C4-2B (cell line): Measurements from ENCODE around the gene NCOA3.

Experiments used
- ZFX ChIP-seq: fragments of 450-650 bp; IDR thresholded peaks from 2 replicates; pipeline ENCODE4 v1.6.1; 2017
- TF ChIP-seq, protein P1 (sequence below): fragments of 450-650 bp; conservative IDR thresholded peaks from 2 replicates; pipeline ENCODE4 v1.5.1; 2017; ENCODE audit warnings: mild to moderate bottlenecking

DNA sequence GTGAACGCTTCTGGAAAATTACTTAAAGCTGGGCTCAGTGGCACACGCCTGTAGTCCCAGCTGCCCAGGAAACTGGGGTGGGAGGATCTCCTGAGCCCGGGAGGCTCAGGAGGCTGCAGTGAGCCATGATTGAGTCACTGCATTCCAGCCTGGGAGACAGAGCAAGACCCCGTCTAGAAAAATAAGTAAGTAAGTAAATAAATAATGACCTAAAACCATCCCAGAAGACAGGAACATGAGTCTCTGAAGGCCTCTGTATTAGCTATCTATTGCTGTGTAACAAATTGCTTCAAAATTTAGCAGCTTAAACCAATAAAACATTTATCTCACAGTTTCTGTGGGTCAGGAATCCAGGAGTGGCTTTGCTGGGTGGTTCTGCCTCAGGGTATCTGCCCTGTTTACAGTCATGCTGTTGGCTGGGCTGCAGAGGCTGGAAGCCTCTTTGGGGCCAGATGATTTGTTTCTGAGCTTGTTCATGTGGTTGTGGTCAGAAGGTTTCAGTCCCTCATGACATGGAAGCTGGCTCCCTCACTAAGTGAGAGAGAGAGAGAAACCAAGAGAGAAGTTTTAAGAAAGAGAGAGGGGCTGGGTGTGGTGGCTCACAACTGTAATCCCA is 48.4 kb upstream of the NCOA3 start:
- TF ChIP-seq, protein P1, sequence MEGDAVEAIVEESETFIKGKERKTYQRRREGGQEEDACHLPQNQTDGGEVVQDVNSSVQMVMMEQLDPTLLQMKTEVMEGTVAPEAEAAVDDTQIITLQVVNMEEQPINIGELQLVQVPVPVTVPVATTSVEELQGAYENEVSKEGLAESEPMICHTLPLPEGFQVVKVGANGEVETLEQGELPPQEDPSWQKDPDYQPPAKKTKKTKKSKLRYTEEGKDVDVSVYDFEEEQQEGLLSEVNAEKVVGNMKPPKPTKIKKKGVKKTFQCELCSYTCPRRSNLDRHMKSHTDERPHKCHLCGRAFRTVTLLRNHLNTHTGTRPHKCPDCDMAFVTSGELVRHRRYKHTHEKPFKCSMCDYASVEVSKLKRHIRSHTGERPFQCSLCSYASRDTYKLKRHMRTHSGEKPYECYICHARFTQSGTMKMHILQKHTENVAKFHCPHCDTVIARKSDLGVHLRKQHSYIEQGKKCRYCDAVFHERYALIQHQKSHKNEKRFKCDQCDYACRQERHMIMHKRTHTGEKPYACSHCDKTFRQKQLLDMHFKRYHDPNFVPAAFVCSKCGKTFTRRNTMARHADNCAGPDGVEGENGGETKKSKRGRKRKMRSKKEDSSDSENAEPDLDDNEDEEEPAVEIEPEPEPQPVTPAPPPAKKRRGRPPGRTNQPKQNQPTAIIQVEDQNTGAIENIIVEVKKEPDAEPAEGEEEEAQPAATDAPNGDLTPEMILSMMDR: no peak
- TF ChIP-seq ZFX: no peak
